ENCODE measurements around the gene PSMC3IP. TPM values are rescaled to one million over a fixed set of nuclear protein-coding genes. Genes with fewer than 3 reads are reported as not detected.
"Not testable (repeated sequence)": the region's sequence is repeated elsewhere in the genome, so short reads cannot be mapped to it uniquely, and the experiment has no call there.

PSMC3IP gene
- total RNA-seq, 1 experiment from 2014 or later = 8.0 TPM

DNA sequence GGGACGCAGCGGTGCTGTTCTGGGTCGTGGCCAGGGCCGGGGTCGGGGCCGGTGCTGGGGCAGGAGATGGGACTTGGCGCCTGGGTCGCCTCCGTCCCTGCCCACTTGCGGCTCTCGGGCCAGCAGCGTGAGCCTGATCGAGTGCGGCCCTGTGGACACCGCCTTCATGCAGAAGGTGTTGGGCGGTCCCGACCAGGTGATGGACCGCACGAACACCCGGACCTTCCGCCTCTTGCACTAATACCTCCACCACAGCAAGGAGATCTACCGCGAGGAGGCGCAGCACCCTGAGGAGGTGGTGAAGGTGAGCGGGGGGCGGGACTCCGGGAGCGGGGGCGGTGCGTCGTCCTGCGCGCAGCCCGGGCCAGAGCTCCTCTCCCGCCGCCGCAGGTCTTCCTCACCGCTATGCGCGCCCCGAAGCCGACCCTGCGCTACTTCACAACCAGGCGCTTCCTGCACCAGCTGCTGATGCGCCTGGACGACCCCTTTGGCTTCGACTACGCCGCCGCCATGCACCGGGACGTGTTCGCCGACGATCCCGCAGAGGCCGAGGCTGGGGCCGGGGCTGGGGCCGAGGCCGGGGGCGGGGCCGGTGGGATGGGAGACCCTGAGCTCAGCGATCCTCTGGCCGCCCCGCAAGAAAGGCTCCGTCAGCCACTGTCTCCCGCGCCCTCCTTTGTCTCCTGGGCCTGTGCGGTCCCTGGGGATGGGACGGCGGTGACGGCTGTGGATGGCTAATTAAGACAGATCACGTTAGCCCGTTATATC, 29.3 kb downstream of the PSMC3IP start:
- in situ Hi-C loops (cut with HindIII; ENCODE audit: low pct_unique_long_range_greater_than_20kb, low sequenced_read_pairs) = no loop called here
- no peak for DNase-seq (ENCODE audit: low read depth, low spot score)

DNA sequence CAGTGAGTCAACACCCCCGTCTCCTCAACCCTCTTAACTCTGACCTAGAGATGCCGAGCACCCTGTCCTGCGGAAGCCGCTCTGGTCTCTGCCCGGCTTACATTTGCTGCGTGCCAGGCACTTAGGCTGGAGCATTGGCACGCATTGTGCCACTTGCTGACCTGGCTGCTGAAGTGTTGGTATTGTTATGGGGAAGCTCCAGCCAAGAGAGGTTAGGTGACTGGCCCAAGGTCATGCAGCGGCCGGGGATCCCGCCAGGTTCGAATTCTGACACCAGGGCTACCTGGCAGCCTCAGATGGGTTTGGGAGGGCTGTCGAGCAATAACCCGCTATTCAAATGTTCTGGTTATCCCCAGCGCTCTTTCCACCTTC, 29.8 kb downstream of the PSMC3IP start:
- in situ Hi-C loops (cut with HindIII; ENCODE audit: low pct_unique_long_range_greater_than_20kb, low sequenced_read_pairs) = no loop called here
- no peak for DNase-seq (ENCODE audit: low read depth, low spot score)

DNA sequence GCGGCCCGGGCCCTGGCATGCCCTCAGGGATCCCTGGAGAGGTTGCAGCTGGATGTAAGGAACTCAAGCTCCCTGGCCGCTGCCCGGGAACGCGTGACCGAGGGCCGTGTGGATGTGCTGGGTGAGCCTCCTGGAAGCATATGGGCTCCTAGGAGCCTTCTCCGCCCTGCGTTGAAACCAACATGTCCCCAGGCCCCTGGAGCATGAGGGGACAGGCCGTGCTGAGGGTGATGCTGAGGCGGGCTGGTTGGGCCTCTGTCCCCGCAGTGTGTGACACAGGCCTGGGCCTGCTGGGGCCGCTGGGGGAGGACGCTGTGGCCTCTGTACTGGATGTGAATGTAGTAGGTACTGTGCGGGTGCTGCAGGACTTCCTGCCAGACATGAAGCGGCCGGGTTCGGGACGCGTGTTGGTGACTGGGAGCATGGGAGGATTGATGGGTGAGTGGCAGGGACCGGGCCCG, 30.5 kb downstream of the PSMC3IP start:
- in situ Hi-C loops (cut with HindIII; ENCODE audit: low pct_unique_long_range_greater_than_20kb, low sequenced_read_pairs) = no loop called here

DNA sequence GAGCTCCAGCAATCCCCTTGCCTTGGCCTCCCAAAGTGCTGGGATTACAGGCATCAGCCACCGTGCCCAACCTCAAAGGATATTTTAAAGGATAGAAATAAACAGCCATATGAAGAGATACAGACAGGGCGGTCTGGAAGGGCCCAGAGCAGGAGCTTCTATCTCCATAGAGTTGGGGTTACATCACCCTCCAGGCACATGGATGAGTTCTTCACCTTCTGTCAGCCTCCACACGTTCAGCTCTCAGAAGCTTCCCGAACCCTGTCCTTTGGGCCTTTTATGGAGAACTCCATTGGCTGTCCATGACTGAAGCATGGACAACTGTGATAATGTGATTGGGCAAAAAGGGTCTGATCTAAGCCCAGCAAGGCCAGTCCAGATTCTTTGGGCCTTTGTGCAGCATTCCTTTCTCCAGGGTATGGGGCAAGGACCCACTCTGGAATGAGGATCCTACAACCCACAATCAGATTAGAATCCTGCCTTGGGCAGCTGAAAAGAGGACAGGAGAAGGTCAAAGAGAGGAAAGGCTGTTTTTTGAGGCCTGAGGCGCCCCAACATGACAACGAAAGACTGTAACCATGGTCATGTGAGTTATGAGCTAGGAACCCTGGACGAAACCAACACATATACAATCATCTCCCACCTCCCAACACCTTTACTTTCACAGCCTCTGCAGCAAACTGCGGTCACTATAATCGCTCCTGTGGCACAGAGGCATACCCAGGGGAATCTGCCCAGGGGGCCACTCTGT, 31.6 kb downstream of the PSMC3IP start:
- in situ Hi-C loops (cut with HindIII; ENCODE audit: low pct_unique_long_range_greater_than_20kb, low sequenced_read_pairs); DNase-seq (ENCODE audit: low read depth, low spot score): not testable (repeated sequence)

More for the DNA sequence above, 30.5 kb downstream of the PSMC3IP start:
- no peak for DNase-seq (ENCODE audit: low read depth, low spot score)

DNA sequence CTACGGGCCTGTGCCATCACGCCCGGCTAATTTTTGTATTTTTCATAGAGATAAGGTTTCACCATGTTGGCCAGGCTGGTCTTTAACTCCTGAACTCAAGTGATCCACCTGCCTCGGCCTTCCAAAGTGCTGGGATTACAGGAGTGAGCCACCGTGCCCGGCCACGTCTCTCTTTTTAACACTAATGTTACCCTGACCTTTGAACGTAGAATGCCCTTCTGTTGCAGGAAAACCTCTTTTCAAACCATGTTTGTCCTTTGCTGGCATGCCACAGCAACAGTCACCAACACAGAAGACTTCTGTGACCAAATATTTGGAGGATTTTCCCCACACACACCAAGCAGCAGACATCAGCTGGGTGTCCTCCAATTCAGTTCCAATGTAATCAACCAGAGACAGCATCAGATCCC, 32.6 kb downstream of the PSMC3IP start:
- in situ Hi-C loops (cut with HindIII; ENCODE audit: low pct_unique_long_range_greater_than_20kb, low sequenced_read_pairs) = no loop called here
- DNase-seq (ENCODE audit: low read depth, low spot score) = no peak

DNA sequence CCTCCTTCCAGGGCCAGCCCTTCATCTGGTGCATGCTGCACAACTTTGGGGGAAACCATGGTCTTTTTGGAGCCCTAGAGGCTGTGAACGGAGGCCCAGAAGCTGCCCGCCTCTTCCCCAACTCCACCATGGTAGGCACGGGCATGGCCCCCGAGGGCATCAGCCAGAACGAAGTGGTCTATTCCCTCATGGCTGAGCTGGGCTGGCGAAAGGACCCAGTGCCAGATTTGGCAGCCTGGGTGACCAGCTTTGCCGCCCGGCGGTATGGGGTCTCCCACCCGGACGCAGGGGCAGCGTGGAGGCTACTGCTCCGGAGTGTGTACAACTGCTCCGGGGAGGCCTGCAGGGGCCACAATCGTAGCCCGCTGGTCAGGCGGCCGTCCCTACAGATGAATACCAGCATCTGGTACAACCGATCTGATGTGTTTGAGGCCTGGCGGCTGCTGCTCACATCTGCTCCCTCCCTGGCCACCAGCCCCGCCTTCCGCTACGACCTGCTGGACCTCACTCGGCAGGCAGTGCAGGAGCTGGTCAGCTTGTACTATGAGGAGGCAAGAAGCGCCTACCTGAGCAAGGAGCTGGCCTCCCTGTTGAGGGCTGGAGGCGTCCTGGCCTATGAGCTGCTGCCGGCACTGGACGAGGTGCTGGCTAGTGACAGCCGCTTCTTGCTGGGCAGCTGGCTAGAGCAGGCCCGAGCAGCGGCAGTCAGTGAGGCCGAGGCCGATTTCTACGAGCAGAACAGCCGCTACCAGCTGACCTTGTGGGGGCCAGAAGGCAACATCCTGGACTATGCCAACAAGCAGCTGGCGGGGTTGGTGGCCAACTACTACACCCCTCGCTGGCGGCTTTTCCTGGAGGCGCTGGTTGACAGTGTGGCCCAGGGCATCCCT, 34.1 kb downstream of the PSMC3IP start:
- in situ Hi-C loops (cut with HindIII; ENCODE audit: low pct_unique_long_range_greater_than_20kb, low sequenced_read_pairs) = no loop called here
- no peak for DNase-seq (ENCODE audit: low read depth, low spot score)

DNA sequence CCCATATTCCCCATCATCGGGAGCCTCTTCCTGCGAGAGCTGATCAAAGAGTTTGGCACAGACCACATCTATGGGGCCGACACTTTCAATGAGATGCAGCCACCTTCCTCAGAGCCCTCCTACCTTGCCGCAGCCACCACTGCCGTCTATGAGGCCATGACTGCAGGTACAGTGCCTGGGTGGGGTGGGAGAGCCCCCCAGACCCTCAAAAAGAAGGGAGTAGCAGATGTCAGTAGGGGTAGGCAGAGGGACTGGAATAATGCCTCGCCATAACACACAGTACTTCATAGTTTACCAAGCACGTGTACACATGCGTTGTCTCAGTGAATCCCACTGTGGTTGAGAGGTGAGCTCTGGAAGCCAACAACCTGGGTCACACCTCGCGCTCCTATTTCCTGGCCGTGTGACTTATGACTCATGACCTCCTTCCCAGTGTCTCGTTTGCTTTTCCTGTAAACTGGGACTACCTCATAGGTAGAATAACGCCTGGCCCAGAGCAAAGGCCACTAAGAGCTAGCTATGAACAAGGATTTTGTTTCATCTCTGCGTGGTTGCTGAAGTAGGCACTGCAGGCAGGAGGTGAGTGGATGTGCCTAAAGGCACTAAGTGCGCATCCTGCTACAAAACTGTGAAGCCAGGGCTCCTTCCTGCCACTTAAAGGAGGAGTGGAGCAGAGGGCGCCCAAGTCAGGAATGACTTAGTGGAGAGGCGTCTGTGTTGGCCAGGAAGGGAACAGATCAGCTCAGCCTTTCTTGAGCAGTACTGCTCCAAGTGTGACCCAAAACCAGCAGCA, 36.3 kb downstream of the PSMC3IP start:
- in situ Hi-C loops (cut with HindIII; ENCODE audit: low pct_unique_long_range_greater_than_20kb, low sequenced_read_pairs) = no loop called here

DNA sequence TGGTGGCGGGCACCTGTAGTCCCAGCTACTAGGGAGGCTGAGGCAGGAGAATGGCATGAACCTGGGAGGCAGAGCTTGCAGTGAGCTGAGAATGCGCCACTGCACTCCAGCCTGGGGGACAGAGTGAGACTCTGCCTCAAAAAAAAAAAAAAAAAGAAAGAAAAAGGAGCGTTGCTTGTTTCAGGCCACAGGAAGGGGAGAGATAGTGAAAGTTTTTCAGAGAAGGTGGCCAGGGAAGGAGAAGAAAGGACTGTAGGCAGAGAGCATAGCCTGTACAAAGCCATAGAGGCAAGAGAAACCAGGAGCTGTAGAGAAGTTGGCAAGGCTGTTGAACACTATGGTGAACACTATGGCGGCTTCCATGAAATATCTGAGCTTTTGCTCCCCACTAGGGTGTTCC, 37.0 kb downstream of the PSMC3IP start:
- DNase-seq (ENCODE audit: low read depth, low spot score); in situ Hi-C loops (cut with HindIII; ENCODE audit: low pct_unique_long_range_greater_than_20kb, low sequenced_read_pairs): not testable (repeated sequence)

More for the DNA sequence above, 36.3 kb downstream of the PSMC3IP start:
- DNase-seq (ENCODE audit: low read depth, low spot score) = peak; percentile 49

DNA sequence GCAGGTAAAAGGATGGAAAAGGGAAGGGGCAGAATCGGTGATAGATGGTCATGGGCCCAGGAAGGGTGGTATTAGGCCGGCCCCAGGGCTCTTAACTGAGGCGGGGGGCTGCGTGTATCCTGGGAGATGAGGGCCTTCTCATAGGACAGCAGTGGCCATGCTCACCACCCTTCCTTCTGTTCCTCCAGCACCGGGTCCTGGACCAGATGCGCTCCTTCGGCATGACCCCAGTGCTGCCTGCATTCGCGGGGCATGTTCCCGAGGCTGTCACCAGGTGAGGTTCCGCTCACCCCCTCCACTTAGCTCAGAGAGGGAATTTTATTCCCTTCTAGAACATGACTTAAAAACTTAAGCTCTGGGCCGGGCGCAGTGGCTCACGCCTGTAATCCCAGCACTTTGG, 39.0 kb downstream of the PSMC3IP start:
- in situ Hi-C loops (cut with HindIII; ENCODE audit: low pct_unique_long_range_greater_than_20kb, low sequenced_read_pairs) = no loop called here
- no peak for DNase-seq (ENCODE audit: low read depth, low spot score)

DNA sequence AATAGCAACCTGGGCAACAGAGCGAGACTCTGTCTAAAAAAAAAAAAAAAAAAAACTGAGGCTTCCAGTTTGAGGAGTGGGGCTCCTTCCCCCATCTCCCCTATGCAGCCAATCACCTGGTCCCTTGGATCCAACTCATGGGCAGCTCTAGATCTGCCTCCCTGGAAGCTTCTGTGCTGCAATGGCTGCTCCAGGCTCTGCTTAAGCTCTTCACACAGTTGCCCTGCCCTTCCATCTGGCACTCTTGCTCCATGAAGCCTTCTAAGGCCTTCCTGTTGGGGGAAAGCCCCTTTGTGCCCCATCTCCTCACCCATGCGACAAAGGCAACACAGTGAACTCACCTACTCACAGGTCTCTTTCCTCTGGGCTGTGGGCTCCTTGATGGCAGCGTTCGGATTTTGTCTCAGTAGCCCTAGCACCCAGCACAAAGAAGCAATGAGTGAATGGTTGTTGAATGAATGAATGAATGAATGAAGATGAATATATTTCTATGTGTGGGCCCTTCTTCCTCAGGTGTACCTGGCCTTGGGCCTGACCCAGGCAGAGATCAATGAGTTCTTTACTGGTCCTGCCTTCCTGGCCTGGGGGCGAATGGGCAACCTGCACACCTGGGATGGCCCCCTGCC, 39.6 kb downstream of the PSMC3IP start:
- in situ Hi-C loops (cut with HindIII; ENCODE audit: low pct_unique_long_range_greater_than_20kb, low sequenced_read_pairs) = no loop called here
- DNase-seq (ENCODE audit: low read depth, low spot score) = no peak

DNA sequence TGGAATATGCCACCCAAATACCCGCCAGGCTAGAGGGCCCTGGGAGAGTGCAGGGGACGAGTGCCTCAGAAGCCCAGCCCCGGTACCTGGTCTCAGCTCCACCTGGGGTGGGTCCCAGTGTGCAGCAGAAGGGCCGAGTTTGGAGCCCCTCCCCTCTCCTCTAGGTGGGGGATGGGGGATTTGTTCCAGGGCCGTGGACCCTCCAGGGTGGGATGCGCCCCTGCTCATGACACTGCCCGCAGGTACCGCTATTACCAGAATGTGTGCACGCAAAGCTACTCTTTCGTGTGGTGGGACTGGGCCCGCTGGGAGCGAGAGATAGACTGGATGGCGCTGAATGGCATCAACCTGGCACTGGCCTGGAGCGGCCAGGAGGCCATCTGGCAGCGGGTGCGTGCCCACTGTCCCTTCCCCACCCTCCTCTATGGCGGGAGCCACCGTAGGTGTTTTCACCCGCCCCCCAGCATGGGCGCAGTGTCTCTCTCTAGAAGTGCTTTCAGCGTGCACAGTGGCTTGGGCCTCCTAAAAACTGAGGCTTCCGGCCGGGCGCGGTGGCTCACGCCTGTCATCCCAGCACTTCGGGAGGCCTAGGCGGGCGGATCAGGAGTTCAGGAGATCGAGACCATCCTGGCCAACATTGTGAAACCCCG, 40.2 kb downstream of the PSMC3IP start:
- DNase-seq (ENCODE audit: low read depth, low spot score) = no peak
- in situ Hi-C loops (cut with HindIII; ENCODE audit: low pct_unique_long_range_greater_than_20kb, low sequenced_read_pairs) = no loop called here

DNA sequence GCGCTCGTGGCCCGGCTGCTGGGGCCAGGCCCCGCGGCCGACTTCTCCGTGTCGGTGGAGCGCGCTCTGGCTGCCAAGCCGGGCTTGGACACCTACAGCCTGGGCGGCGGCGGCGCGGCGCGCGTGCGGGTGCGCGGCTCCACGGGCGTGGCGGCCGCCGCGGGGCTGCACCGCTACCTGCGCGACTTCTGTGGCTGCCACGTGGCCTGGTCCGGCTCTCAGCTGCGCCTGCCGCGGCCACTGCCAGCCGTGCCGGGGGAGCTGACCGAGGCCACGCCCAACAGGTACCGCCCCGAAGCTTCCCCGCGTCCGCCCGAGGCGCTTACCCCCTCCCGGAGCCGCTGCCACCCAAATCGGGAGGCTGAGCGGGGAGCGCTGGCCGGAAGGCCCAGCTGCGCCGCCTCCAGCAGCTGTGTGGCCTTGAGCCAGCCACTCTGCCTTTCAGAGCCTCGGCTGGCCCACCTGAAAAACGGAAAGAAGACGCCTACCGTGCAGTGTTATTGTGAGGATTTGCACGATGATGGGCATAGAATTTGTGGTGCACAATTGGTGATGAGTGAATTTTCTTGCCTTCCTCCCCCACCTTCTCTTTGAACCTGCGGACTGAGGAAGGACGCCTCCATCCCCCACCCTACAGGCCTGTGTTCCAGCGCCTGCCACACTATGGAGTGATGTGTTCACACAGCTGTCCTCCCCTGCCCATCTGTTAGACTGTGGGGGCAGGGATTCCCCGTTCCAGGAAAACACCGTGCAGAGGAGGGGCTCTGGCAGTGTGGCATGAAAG, 41.0 kb downstream of the PSMC3IP start:
- peak; percentile 67 for DNase-seq (ENCODE audit: low read depth, low spot score)
- in situ Hi-C loops (cut with HindIII; ENCODE audit: low pct_unique_long_range_greater_than_20kb, low sequenced_read_pairs) = no loop called here

DNA sequence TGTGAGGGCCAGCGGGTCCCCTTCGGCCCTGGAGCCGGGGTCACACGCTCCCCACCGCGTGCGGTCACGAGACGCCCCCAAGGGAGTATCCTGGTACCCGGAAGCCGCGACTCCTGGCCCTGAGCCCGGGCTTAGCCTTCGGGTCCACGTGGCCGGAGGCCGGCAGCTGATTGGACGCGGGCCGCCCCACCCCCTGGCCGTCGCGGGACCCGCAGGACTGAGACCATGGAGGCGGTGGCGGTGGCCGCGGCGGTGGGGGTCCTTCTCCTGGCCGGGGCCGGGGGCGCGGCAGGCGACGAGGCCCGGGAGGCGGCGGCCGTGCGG, 41.5 kb downstream of the PSMC3IP start, which contains the start of gene NAGLU:
NAGLU (plus strand) TSS at position 194 of the 324 bp plus-strand sequence; CDS start at position 226, 32 bp downstream.
- peak; percentile 95 for DNase-seq (ENCODE audit: low read depth, low spot score)
- in situ Hi-C loops (cut with HindIII; ENCODE audit: low pct_unique_long_range_greater_than_20kb, low sequenced_read_pairs) = no loop called here

DNA sequence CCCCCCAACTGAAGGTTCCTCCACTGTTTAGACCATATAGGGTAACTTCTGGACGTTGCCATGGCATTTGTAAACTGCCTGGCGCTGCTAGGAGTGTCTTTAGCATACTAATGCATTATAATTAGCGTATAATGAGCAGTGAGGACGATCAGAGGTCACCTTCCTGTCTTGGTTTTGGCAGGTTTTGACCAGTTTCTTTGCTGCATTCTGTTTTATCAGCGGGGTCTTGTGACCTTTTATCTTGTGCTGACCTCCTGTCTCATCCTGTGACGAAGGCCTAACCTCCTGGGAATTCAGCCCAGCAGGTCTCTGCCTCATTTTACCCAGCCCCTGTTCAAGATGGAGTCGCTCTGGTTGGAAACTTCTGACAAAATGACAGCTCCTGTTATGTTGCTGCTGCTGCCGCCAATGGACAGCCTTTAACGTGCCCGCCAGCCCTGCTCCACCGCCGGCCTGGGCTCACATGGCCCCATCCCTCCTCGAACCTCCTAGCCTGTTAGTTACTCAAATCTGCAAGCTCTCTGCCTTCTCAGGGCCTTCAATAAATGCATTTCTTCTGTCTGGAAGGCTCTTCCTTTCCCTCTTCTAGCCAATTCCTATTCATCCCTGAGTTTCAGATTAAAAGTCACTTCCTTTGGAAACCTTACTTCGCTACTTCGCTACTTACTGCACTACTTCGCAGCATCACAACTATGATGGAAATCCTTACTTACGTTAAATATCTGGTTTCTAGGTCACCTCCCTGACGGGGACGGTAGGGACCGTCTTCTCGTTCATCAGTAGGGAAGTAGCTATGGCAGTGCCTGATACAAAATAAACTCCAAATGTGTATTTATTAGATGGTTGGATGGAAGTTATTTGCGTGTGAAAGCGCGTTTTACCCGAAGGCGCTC, 42.1 kb downstream of the PSMC3IP start:
- in situ Hi-C loops (cut with HindIII; ENCODE audit: low pct_unique_long_range_greater_than_20kb, low sequenced_read_pairs) = no loop called here
- DNase-seq (ENCODE audit: low read depth, low spot score) = peak; percentile 36
